PC-9 (cell line): ENCODE results near the gene SLC35E3. TPM values are rescaled to one million over a fixed set of nuclear protein-coding genes. Genes with fewer than 3 reads are reported as not detected.

ENCODE experiments used
- BruUV-seq: library from RNA; stranded (reverse); fragments of 400-500 nt; replicated peaks from 2 replicates; lab custom pipeline; 2021; lab: Mats Ljungman, UMichigan
- CTCF ChIA-PET: fragments of 300-600 bp; sonication (Branson Sonifier 250); formaldehyde crosslinking; loops from one replicate; lab custom pipeline; 2022; ENCODE audit warnings: antibody characterized with exemption; lab: Charles Lee
- POLR2A ChIA-PET: fragments of 300-600 bp; sonication (Branson Sonifier 250); formaldehyde crosslinking; loops from one replicate; lab custom pipeline; 2022; ENCODE audit warnings: antibody characterized with exemption; ENCODE audit not compliant: unreplicated experiment; lab: Charles Lee
- DNase-seq, 2 experiments: peaks; one replicate each; pipeline versions ENCODE4 v3.0.0 to v3.0.0-alpha.2; 2015 to 2022; ENCODE audit warnings: mixed read lengths in 1 of 2
- H2AFZ ChIP-seq: fragments of 200-600 bp; sonication (generic); 2 replicates; pipeline ENCODE4 v1.8.1; 2017; ENCODE audit warnings: antibody characterized with exemption
- H3F3A ChIP-seq: fragments of 200-600 bp; sonication (generic); 2 replicates; pipeline ENCODE4 v1.8.1; 2017; ENCODE audit warnings: antibody characterized with exemption, mild to moderate bottlenecking, low read depth; ENCODE audit not compliant: insufficient read depth
- H3K27ac ChIP-seq: fragments of 200-600 bp; sonication (generic); 2 replicates; pipeline ENCODE4 v1.6.1; 2016; ENCODE audit warnings: mixed run types
- H3K27me3 ChIP-seq: fragments of 200-600 bp; sonication (generic); 2 replicates; pipeline ENCODE4 v1.6.1; 2016; ENCODE audit warnings: low read depth, mixed run types; ENCODE audit not compliant: insufficient read depth
- H3K36me3 ChIP-seq: fragments of 200-600 bp; sonication (generic); 2 replicates; pipeline ENCODE4 v1.6.1; 2016; ENCODE audit warnings: low read depth, mixed run types
- H3K4me1 ChIP-seq: fragments of 200-600 bp; sonication (generic); replicated peaks from 2 replicates; pipeline ENCODE4 v1.6.1; 2016; ENCODE audit warnings: mixed run types; ENCODE audit not compliant: insufficient read depth
- H3K4me2 ChIP-seq: fragments of 200-600 bp; sonication (generic); 2 replicates; pipeline ENCODE4 v1.6.1; 2017; ENCODE audit warnings: mixed run types
- H3K4me3 ChIP-seq: fragments of 200-600 bp; sonication (generic); 2 replicates; pipeline ENCODE4 v1.6.1; 2016; ENCODE audit warnings: mixed run types
- H3K79me2 ChIP-seq: fragments of 200-600 bp; sonication (generic); 2 replicates; pipeline ENCODE4 v1.6.1; 2017; ENCODE audit warnings: low read depth, mixed run types
- H3K9me2 ChIP-seq: fragments of 200-600 bp; sonication (generic); 2 replicates; pipeline ENCODE4 v1.8.1; 2017; ENCODE audit warnings: mild to moderate bottlenecking; ENCODE audit not compliant: insufficient read depth
- H3K9me3 ChIP-seq: fragments of 200-600 bp; sonication (generic); 2 replicates; pipeline ENCODE4 v1.8.1; 2016; ENCODE audit warnings: low read depth; ENCODE audit not compliant: insufficient read depth
- H4K20me1 ChIP-seq: fragments of 200-600 bp; sonication (generic); 2 replicates; pipeline ENCODE4 v1.8.1; 2017; ENCODE audit not compliant: insufficient read depth
- EZH2 ChIP-seq: fragments of 200-600 bp; sonication (generic); IDR thresholded peaks from 2 replicates; pipeline ENCODE4 v1.8.0; 2017; ENCODE audit warnings: antibody characterized with exemption, low read depth
- intact Hi-C: fragments of 100-400 bp; cut with micrococcal nuclease; formaldehyde crosslinking; loops from one replicate; pipeline ENCODE4 v1.10.0; 2022; ENCODE audit not compliant: unreplicated experiment
- total RNA-seq: library from RNA; stranded (reverse); gene quantifications from 2 replicates; pipeline ENCODE4 v1.2.3, GENCODE V29; 2021
- TF ChIP-seq, protein P1 (sequence below): fragments of 200-600 bp; sonication (generic); conservative IDR thresholded peaks from 2 replicates; pipeline ENCODE4 v1.6.1; 2017; ENCODE audit warnings: mixed run types, antibody characterized with exemption, mild to moderate bottlenecking, moderate library complexity

The SLC35E3 gene
- total RNA-seq, 1 experiment from 2014 or later: 10.7 TPM

DNA sequence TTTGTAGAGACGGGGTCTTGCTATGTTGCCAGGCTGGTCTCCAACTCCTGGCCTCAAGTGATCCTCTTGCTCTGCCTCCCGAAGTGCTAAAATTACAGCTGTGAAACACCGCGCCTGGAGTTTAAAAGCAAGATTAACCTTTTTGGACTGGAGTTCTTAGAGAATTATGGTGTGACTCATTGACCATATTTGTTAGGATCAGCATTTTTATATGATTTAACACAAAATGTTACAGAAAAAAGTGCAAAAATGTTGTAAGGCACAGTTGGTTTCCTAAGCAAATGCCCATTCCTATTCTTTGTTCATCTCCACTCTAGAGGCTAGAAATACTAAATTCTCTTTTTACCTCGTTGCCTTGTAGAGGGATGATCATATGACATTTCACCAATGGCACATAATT is 27.6 kb downstream of the SLC35E3 start:
- TF ChIP-seq EZH2: no peak
- TF ChIP-seq, protein P1, sequence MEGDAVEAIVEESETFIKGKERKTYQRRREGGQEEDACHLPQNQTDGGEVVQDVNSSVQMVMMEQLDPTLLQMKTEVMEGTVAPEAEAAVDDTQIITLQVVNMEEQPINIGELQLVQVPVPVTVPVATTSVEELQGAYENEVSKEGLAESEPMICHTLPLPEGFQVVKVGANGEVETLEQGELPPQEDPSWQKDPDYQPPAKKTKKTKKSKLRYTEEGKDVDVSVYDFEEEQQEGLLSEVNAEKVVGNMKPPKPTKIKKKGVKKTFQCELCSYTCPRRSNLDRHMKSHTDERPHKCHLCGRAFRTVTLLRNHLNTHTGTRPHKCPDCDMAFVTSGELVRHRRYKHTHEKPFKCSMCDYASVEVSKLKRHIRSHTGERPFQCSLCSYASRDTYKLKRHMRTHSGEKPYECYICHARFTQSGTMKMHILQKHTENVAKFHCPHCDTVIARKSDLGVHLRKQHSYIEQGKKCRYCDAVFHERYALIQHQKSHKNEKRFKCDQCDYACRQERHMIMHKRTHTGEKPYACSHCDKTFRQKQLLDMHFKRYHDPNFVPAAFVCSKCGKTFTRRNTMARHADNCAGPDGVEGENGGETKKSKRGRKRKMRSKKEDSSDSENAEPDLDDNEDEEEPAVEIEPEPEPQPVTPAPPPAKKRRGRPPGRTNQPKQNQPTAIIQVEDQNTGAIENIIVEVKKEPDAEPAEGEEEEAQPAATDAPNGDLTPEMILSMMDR: no peak
- Histone ChIP-seq H3K4me2 (no peak overlapping the region), H3K4me3 (no peak overlapping the region), H3K4me1 (no peaks in the 10 kb centered on the region), H3F3A (no peaks in the 10 kb centered on the region), H3K79me2 (no peaks in the 10 kb centered on the region), H4K20me1 (no peaks in the 10 kb centered on the region), H3K9me2 (no peaks in the 10 kb centered on the region), H3K27ac (no peak overlapping the region), H3K36me3 (no peaks in the 10 kb centered on the region), H3K27me3 (no peaks in the 10 kb centered on the region), H3K9me3 (no peaks in the 10 kb centered on the region), H2AFZ (no peak overlapping the region)
- ChIA-PET CTCF (no interaction called here), POLR2A (no interaction called here)
- intact Hi-C loops: no loop called here
- no TSS peak for BruUV-seq
- DNase-seq: no peak

DNA sequence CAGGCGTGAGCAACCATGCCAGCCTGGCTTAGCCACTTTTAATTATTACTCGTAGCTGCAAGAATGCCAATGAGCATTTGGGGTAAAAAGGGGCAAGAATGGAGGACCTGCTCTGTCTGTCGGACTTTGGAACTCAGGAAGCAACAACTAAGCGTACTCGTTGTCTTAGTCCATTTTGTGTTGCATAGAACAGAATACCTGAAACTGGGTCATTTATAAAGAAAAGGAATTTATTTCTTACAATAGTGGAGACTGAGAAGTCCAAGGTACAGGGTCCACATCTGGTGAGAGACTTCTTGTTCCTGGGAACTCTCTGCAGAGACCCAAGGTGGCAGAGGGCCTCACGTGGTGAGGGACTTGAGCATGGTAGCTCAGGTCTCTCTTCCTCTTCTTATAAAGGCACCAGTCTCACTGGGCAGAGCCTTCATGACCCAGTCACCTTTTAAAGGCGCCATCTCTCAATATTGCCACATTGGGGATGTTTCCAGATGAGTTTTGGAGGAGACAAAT is 29.2 kb downstream of the SLC35E3 start:
- Histone ChIP-seq H3K27me3 (no peaks in the 10 kb centered on the region), H2AFZ (no peak overlapping the region), H3K36me3 (no peaks in the 10 kb centered on the region), H3F3A (no peaks in the 10 kb centered on the region), H3K4me2 (no peak overlapping the region), H3K79me2 (no peaks in the 10 kb centered on the region), H3K9me2 (no peaks in the 10 kb centered on the region), H3K9me3 (no peaks in the 10 kb centered on the region), H3K27ac (no peak overlapping the region), H3K4me3 (no peak overlapping the region), H3K4me1 (no peaks in the 10 kb centered on the region), H4K20me1 (no peaks in the 10 kb centered on the region)
- CTCF ChIA-PET: no interaction called here
- no peak for DNase-seq
- TF ChIP-seq, protein P1: no peak
- TF ChIP-seq EZH2: no peak
- intact Hi-C loops: no loop called here
- POLR2A ChIA-PET: interaction anchor here (0.7 kb wide), 1 partner anchor 415 kb away, joined by 3 read pairs; no protein-coding TSS in a partner anchor
- BruUV-seq: no TSS peak

DNA sequence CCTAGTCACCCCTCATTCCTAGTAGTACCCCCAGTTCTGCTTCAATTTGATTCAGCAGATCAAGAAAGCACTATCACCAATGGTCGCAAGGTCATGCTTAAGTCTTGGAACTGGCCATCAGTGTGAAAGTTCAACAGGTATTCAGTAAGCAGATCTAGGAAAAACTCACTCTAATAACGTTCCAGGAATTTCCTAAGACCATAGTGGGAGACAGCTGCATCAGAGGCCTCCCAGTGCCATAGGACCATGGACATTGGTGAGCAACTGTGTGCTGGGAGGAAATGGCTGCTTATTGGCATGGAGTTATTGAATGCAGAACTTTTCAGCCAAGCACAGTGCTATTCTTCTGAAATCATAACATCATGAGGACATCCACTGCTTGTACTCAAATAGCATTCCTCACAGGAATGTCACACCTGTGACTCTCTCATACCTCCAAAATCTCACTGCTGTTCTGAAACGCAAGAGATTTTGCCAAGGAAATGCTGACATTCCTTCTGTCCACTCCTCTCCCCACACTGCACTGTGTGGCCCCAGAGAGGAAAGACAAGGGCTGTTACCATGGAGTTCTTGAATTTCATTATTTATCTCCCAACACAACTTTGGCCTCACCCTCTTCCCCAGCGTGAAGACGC is 31.1 kb downstream of the SLC35E3 start:
- POLR2A ChIA-PET: no interaction called here
- no TSS peak for BruUV-seq
- CTCF ChIA-PET: interaction anchor here (0.6 kb wide), 1 partner anchor 85 kb away, joined by 3 read pairs; no protein-coding TSS in a partner anchor

More for the DNA sequence above, 31.1 kb downstream of the SLC35E3 start:
- H3K4me3 ChIP-seq: no peak overlapping the region
- H3K4me1 ChIP-seq: no peaks in the 10 kb centered on the region
- DNase-seq: no peak
- no peaks in the 10 kb centered on the region for H4K20me1 ChIP-seq
- no peak overlapping the region for H3K4me2 ChIP-seq
- no peaks in the 10 kb centered on the region for H3F3A ChIP-seq
- H2AFZ ChIP-seq: no peak overlapping the region
- TF ChIP-seq, protein P1: no peak
- no peak for TF ChIP-seq EZH2
- no peaks in the 10 kb centered on the region for H3K27me3 ChIP-seq
- H3K9me2 ChIP-seq: no peaks in the 10 kb centered on the region
- intact Hi-C loops: no loop called here
- H3K79me2 ChIP-seq: no peaks in the 10 kb centered on the region
- H3K27ac ChIP-seq: no peak overlapping the region
- no peaks in the 10 kb centered on the region for H3K9me3 ChIP-seq
- H3K36me3 ChIP-seq: no peaks in the 10 kb centered on the region
